COLO829 (cell line): ENCODE measurements around the gene SECISBP2L.
A peak's percentile ranks its signal among the peaks of the same experiment; 100 is the strongest.
"Not testable (repeated sequence)": the region's sequence is repeated elsewhere in the genome, so short reads cannot be mapped to it uniquely, and the experiment has no call there.

Experiments used
- DNase-seq: peaks from one replicate; pipeline ENCODE4 v3.0.0; 2012; ENCODE audit warnings: low spot score

The SECISBP2L gene

GRCh38 chr15:48999314-48999713 lies 46.9 kb downstream of the SECISBP2L start:
- DNase-seq, result no peak

GRCh38 chr15:48996276-48996675 lies 50.0 kb downstream of the SECISBP2L start:
- no peak for DNase-seq

GRCh38 chr15:48993380-48993779 lies 52.9 kb downstream of the SECISBP2L start:
- DNase-seq, result no peak

- DNase-seq, result no peak
These were observed 53.7 kb downstream of the SECISBP2L start for GRCh38 chr15:48992545-48992944.

GRCh38 chr15:48992096-48992495 lies 54.1 kb downstream of the SECISBP2L start:
- DNase-seq, result no peak

GRCh38 chr15:48989170-48989569 lies 57.1 kb downstream of the SECISBP2L start:
- no peak for DNase-seq

- no peak for DNase-seq
These were observed 59.1 kb downstream of the SECISBP2L start for GRCh38 chr15:48987142-48987541.

GRCh38 chr15:48986240-48986639 lies 60.0 kb downstream of the SECISBP2L start:
- DNase-seq, result no peak

- DNase-seq, result no peak
These were observed 60.7 kb downstream of the SECISBP2L start for GRCh38 chr15:48985516-48985915.

- DNase-seq, result no peak
These were observed 61.4 kb downstream of the SECISBP2L start for GRCh38 chr15:48984811-48985352.

GRCh38 chr15:48984021-48984710 lies 62.1 kb downstream of the SECISBP2L start:
- DNase-seq, result no peak

- no peak for DNase-seq
These were observed 62.9 kb downstream of the SECISBP2L start for GRCh38 chr15:48983300-48983699.

GRCh38 chr15:48981941-48982340 lies 64.3 kb downstream of the SECISBP2L start:
- no peak for DNase-seq

- DNase-seq, result no peak
These were observed 67.6 kb downstream of the SECISBP2L start for GRCh38 chr15:48978638-48979037.

- peak; percentile 28 for DNase-seq
These were observed 69.7 kb downstream of the SECISBP2L start for GRCh38 chr15:48976444-48977088.

GRCh38 chr15:48975472-48976419 lies 70.5 kb downstream of the SECISBP2L start:
- peak; percentile 66 for DNase-seq

GRCh38 chr15:48974882-48975281 lies 71.4 kb downstream of the SECISBP2L start:
- no peak for DNase-seq

- DNase-seq, result no peak
These were observed 73.3 kb downstream of the SECISBP2L start for GRCh38 chr15:48972750-48973503.

GRCh38 chr15:48970926-48971325 lies 75.3 kb downstream of the SECISBP2L start:
- not testable (repeated sequence) for DNase-seq

- DNase-seq, result peak; percentile 36
These were observed 78.2 kb downstream of the SECISBP2L start for GRCh38 chr15:48968066-48968465.

GRCh38 chr15:48967336-48967735 lies 78.9 kb downstream of the SECISBP2L start:
- DNase-seq, result no peak
